Colonic mucosa (tissue), 4 donors: ENCODE measurements around the gene ZNF710. TPM values are rescaled to one million over a fixed set of nuclear protein-coding genes. Genes with fewer than 3 reads are reported as not detected.
A peak's percentile ranks its signal among the peaks of the same experiment; 100 is the strongest.

Experiments used
- DNase-seq: peaks from one replicate; pipeline ENCODE4 v3.0.0-alpha.2; 2020
- H3K27ac ChIP-seq: fragments of 200-600 bp; one replicate; pipeline ENCODE4 v1.8.0; 2021
- H3K27me3 ChIP-seq: fragments of 200-600 bp; one replicate; pipeline ENCODE4 v1.8.0; 2021
- H3K36me3 ChIP-seq: fragments of 200-600 bp; one replicate; pipeline ENCODE4 v1.8.0; 2021
- H3K4me1 ChIP-seq: fragments of 200-600 bp; one replicate; pipeline ENCODE4 v1.8.0; 2021; ENCODE audit warnings: mild to moderate bottlenecking
- H3K4me3 ChIP-seq: fragments of 200-600 bp; one replicate; pipeline ENCODE4 v1.8.0; 2021
- H3K9ac ChIP-seq, 2 donors: one replicate each; pipeline ENCODE4 v1.7.0; 2013; ENCODE audit warnings: control low read depth in 2 of 2, low read depth in 2 of 2, low read length in 2 of 2
- H3K9me3 ChIP-seq: fragments of 200-600 bp; one replicate; pipeline ENCODE4 v1.8.0; 2021
- CTCF ChIP-seq: fragments of 200-600 bp; IDR thresholded peaks from one replicate; pipeline ENCODE4 v1.8.0; 2022; ENCODE audit warnings: antibody characterized with exemption, mild to moderate bottlenecking
- intact Hi-C: fragments of 100-400 bp; cut with DNase I; formaldehyde crosslinking; loops from one replicate; pipeline ENCODE4 v1.14.1; 2022
- total RNA-seq, 2 donors: library from RNA; stranded (reverse); fragmentation: NEBNext Ultra II Directional in 1 of 2; extraction: Animal tissue kit (Norgen Biotek cat#: 25700) in 1 of 2; gene quantifications; one replicate each; pipeline ENCODE4 v1.2.1, GENCODE V29; 2021
- donor health status: healthy.
- donor health status: DM: no; HTN: no; CAD: no.
- donor health status: DM: no; HTN: no; CAD: no.

The ZNF710 gene
- total RNA-seq, 2 donors from 2014 or later: 35.0 to 43.7 TPM

- Histone ChIP-seq H3K27ac (no peak overlapping the region), H3K9me3 (no peaks in the 10 kb centered on the region), H3K27me3 (no peaks in the 10 kb centered on the region), H3K4me3 (no peak overlapping the region), H3K36me3 (no peaks in the 10 kb centered on the region), H3K4me1 (peaks cover 17% of the 10 kb centered on the region), H3K9ac (no peak overlapping the region)
- intact Hi-C loops: no loop called here
- no peak for TF ChIP-seq CTCF
- no peak for DNase-seq
Measured at GRCh38 chr15:89997079-89997478, 4.0 kb upstream of the ZNF710 start.

- H3K4me1 ChIP-seq: peaks cover 19% of the 10 kb centered on the region
- no peak overlapping the region for H3K9ac ChIP-seq
- peak overlapping the region; percentile 51 for H3K27ac ChIP-seq
- no peaks in the 10 kb centered on the region for H3K27me3 ChIP-seq
- TF ChIP-seq CTCF: no peak
- no peaks in the 10 kb centered on the region for H3K36me3 ChIP-seq
- intact Hi-C loops: no loop called here
- no peak for DNase-seq
- no peak overlapping the region for H3K4me3 ChIP-seq
- H3K9me3 ChIP-seq: no peaks in the 10 kb centered on the region
Measured at GRCh38 chr15:89998141-89998661, 2.9 kb upstream of the ZNF710 start.

GRCh38 chr15:89998923-89999675, 2.0 kb upstream of the ZNF710 start:
- H3K27ac ChIP-seq: peak overlapping the region; percentile 86
- intact Hi-C loops: no loop called here
- no peak overlapping the region for H3K9ac ChIP-seq
- H3K27me3 ChIP-seq: no peaks in the 10 kb centered on the region
- no peaks in the 10 kb centered on the region for H3K36me3 ChIP-seq
- peaks cover 20% of the 10 kb centered on the region for H3K4me1 ChIP-seq
- TF ChIP-seq CTCF: no peak
- DNase-seq: no peak
- no peaks in the 10 kb centered on the region for H3K9me3 ChIP-seq
- H3K4me3 ChIP-seq: no peak overlapping the region

GRCh38 chr15:89999676-90000185, 1.4 kb upstream of the ZNF710 start:
- Histone ChIP-seq H3K9me3 (no peaks in the 10 kb centered on the region), H3K36me3 (no peaks in the 10 kb centered on the region), H3K4me1 (peaks cover 20% of the 10 kb centered on the region), H3K9ac (peak overlapping the region; percentile 75 to 92), H3K27me3 (no peaks in the 10 kb centered on the region), H3K4me3 (peak overlapping the region; percentile 45), H3K27ac (peak overlapping the region; percentile 86)
- intact Hi-C loops: no loop called here
- no peak for DNase-seq
- TF ChIP-seq CTCF: no peak

- intact Hi-C loops: no loop called here
- no peak for DNase-seq
- H3K9ac ChIP-seq: peak overlapping the region; percentile 75 to 92
Measured at GRCh38 chr15:90000186-90001001, 730 bp upstream of the ZNF710 start.

More at GRCh38 chr15:90000186-90001001, 730 bp upstream of the ZNF710 start:
- no peaks in the 10 kb centered on the region for H3K27me3 ChIP-seq
- H3K4me3 ChIP-seq: peak overlapping the region; percentile 45
- TF ChIP-seq CTCF: no peak
- no peaks in the 10 kb centered on the region for H3K9me3 ChIP-seq
- no peaks in the 10 kb centered on the region for H3K36me3 ChIP-seq
- peak overlapping the region; percentile 86 for H3K27ac ChIP-seq
- peaks cover 26% of the 10 kb centered on the region for H3K4me1 ChIP-seq
